ENCODE data around the gene SLC26A1.

Gene SLC26A1

GRCh38 chr4:1009542-1010394, 16.6 kb upstream of the SLC26A1 start:
- peaks cover 7% of the 10 kb centered on the region for H3K27me3 ChIP-seq (ENCODE audit: low read depth, low read length)
- H3K9me3 ChIP-seq (ENCODE audit: control insufficient read depth in 1 of 2, low read length in 2 of 2) = no peaks in the 10 kb centered on the region
- peaks cover 0 to 28% of the 10 kb centered on the region in 2 donors for H3K4me1 ChIP-seq (ENCODE audit: control insufficient read depth in 1 of 2, insufficient read depth in 2 of 2, low read length in 2 of 2)
- peak overlapping the region; percentile 55 to 75 for H3K4me3 ChIP-seq (ENCODE audit: low read depth in 1 of 2, low read length in 2 of 2)
- H3K27ac ChIP-seq (ENCODE audit: low read length) = no peak overlapping the region
- no peaks in the 10 kb centered on the region for H3K36me3 ChIP-seq (ENCODE audit: control insufficient read depth in 1 of 2, insufficient read depth in 2 of 2, low read length in 2 of 2)

DNA sequence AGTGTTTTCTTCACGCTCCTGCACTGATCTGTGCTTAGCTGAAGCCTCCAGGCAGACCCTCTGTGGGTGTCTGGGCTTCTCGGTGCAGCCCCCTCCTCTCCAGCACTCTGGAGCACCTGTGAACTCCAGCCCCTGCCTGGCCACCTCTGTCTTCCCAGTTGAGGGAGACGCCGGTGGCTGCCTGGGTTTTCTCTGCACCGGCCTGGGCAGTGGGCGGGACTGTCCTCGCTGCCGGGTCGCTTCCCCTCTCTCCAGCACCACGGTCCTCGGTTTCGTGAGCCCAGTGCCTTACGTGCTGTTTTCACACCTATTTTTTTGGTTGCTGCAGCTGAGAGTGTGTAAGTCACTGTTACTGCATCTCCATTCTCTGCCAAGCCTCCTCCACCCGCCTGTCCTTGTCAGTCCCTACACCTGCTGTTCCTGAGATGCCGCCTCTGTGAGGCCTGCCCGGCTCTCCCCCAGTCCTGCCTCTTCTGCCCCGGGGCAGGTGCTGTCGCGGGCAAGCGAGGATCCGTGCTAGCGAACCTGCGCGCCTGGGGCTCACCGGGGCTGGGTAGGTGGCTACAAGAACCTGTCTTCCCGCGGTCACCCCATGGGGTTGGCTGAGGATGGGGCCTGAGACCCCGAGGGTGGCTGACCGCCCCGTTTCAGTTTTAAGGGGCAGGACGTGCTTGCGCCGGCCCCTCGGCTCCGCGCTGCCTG, 15.8 kb upstream of the SLC26A1 start:
- H3K27ac ChIP-seq (ENCODE audit: low read length) = no peak overlapping the region
- H3K4me1 ChIP-seq (ENCODE audit: control insufficient read depth in 1 of 2, insufficient read depth in 2 of 2, low read length in 2 of 2) = peaks cover 0 to 28% of the 10 kb centered on the region in 2 donors
- H3K9me3 ChIP-seq (ENCODE audit: control insufficient read depth in 1 of 2, low read length in 2 of 2) = no peaks in the 10 kb centered on the region
- H3K36me3 ChIP-seq (ENCODE audit: control insufficient read depth in 1 of 2, insufficient read depth in 2 of 2, low read length in 2 of 2) = no peaks in the 10 kb centered on the region
- peak overlapping the region; percentile 55 to 68 for H3K4me3 ChIP-seq (ENCODE audit: low read depth in 1 of 2, low read length in 2 of 2)
- H3K27me3 ChIP-seq (ENCODE audit: low read depth, low read length) = peaks cover 9% of the 10 kb centered on the region

DNA sequence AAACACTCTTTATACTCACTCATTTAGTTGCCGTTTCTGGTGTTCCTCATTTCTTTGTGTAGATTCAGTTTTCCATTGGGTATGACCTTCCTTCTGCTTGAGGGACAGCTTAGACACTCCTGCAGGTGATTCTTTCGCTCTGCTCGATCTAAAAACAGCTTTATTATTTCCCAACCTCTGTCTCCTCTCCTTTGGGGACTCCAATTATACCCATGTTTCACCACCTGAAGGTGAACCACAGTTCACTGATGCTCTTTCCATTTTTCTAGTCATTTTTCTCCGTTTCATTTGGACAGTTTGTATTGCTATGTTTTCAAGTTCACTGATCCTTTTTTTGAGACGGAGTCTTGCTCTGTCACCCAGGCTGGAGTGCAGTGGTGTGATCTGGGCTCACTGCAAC, 13.7 kb upstream of the SLC26A1 start:
- Histone ChIP-seq H3K4me3 (ENCODE audit: low read depth in 1 of 2, low read length in 2 of 2) (no peak overlapping the region), H3K9me3 (ENCODE audit: control insufficient read depth in 1 of 2, low read length in 2 of 2) (no peaks in the 10 kb centered on the region), H3K27ac (ENCODE audit: low read length) (no peak overlapping the region), H3K36me3 (ENCODE audit: control insufficient read depth in 1 of 2, insufficient read depth in 2 of 2, low read length in 2 of 2) (no peaks in the 10 kb centered on the region), H3K27me3 (ENCODE audit: low read depth, low read length) (peaks cover 20% of the 10 kb centered on the region), H3K4me1 (ENCODE audit: control insufficient read depth in 1 of 2, insufficient read depth in 2 of 2, low read length in 2 of 2) (peaks cover 0 to 40% of the 10 kb centered on the region in 2 donors)

- H3K27me3 ChIP-seq (ENCODE audit: low read depth, low read length) = peaks cover 38% of the 10 kb centered on the region
- H3K4me1 ChIP-seq (ENCODE audit: control insufficient read depth in 1 of 2, insufficient read depth in 2 of 2, low read length in 2 of 2) = peaks cover 0 to 27% of the 10 kb centered on the region in 2 donors
- no peak overlapping the region for H3K27ac ChIP-seq (ENCODE audit: low read length)
- H3K9me3 ChIP-seq (ENCODE audit: control insufficient read depth in 1 of 2, low read length in 2 of 2) = no peaks in the 10 kb centered on the region
- H3K36me3 ChIP-seq (ENCODE audit: control insufficient read depth in 1 of 2, insufficient read depth in 2 of 2, low read length in 2 of 2) = no peaks in the 10 kb centered on the region
- no peak overlapping the region for H3K4me3 ChIP-seq (ENCODE audit: low read depth in 1 of 2, low read length in 2 of 2)
These were observed 11.6 kb upstream of the SLC26A1 start for GRCh38 chr4:1004557-1005485.

GRCh38 chr4:1004071-1004418, 10.8 kb upstream of the SLC26A1 start:
- Histone ChIP-seq H3K27me3 (ENCODE audit: low read depth, low read length) (peaks cover 38% of the 10 kb centered on the region), H3K36me3 (ENCODE audit: control insufficient read depth in 1 of 2, insufficient read depth in 2 of 2, low read length in 2 of 2) (no peaks in the 10 kb centered on the region), H3K9me3 (ENCODE audit: control insufficient read depth in 1 of 2, low read length in 2 of 2) (no peaks in the 10 kb centered on the region), H3K4me3 (ENCODE audit: low read depth in 1 of 2, low read length in 2 of 2) (no peak overlapping the region), H3K27ac (ENCODE audit: low read length) (no peak overlapping the region), H3K4me1 (ENCODE audit: control insufficient read depth in 1 of 2, insufficient read depth in 2 of 2, low read length in 2 of 2) (peaks cover 0 to 24% of the 10 kb centered on the region in 2 donors)

DNA sequence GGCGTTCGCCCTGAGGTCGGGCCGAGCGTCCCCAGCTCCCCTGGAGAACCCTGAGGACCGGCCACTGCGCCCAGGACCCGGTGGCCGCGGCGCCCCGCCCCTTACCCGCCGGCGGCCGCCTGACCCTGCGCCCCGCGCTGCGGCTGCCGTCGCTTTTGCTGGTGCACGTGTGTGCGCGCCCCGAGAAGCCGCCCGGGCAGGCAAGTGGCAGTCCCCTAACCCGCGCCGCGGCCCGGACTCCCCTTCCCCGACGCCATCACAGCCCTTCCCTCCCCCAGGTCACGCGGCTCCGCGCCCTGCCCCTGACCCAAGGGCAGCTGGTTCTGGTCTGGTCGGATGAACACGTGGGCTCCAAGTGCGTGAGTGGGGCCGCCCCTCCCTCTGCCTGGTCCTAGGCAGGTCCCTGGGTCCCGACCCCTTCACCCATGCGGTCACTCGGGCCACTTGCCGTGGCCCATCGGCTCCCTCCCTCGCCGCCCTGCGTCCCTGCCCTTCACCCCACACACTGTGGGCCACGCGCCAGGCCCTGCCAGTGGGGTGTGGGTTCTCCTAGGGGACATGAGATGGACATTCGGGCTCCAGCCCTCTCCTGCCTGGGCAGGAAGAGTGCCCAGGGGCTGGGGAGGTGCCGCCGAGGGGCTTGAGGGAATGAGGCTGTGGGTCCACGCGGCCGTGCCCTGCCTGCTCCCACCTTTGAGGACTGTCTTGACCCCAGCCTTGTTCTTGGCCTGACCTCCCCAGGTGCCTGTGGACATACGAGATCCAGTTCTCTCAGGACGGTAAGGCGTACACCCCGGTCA, 10.3 kb upstream of the SLC26A1 start:
- no peaks in the 10 kb centered on the region for H3K9me3 ChIP-seq (ENCODE audit: control insufficient read depth in 1 of 2, low read length in 2 of 2)
- H3K36me3 ChIP-seq (ENCODE audit: control insufficient read depth in 1 of 2, insufficient read depth in 2 of 2, low read length in 2 of 2) = no peaks in the 10 kb centered on the region
- H3K4me1 ChIP-seq (ENCODE audit: control insufficient read depth in 1 of 2, insufficient read depth in 2 of 2, low read length in 2 of 2) = peaks cover 0 to 20% of the 10 kb centered on the region in 2 donors
- H3K27me3 ChIP-seq (ENCODE audit: low read depth, low read length) = peaks cover 39% of the 10 kb centered on the region
- H3K4me3 ChIP-seq (ENCODE audit: low read depth in 1 of 2, low read length in 2 of 2) = no peak overlapping the region
- H3K27ac ChIP-seq (ENCODE audit: low read length) = no peak overlapping the region

DNA sequence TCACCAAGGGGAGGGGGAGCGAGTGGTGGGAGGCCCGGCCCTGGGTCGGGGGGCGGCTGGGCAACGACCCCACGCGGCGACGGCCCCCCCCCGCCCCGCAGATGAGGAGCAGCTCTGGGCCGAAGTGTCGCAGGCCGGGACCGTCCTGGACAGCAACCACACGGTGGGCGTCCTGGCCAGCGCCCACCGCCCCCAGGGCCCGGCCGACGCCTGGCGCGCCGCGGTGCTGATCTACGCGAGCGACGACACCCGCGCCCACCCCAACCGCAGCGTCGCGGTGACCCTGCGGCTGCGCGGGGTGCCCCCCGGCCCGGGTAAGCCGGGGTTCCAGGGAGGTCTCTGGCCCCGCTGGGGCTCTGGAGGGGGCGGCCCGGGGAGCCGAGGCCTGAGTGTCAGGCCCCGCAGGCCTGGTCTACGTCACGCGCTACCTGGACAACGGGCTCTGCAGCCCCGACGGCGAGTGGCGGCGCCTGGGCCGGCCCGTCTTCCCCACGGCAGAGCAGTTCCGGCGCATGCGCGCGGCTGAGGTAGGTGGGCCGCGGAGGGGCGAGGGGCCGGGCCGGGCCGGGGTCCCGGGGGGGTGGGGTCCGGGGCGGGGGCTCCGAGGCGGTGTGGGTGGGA, 9.5 kb upstream of the SLC26A1 start:
- Histone ChIP-seq H3K27me3 (ENCODE audit: low read depth, low read length) (peaks cover 46% of the 10 kb centered on the region), H3K36me3 (ENCODE audit: control insufficient read depth in 1 of 2, insufficient read depth in 2 of 2, low read length in 2 of 2) (no peaks in the 10 kb centered on the region), H3K9me3 (ENCODE audit: control insufficient read depth in 1 of 2, low read length in 2 of 2) (no peaks in the 10 kb centered on the region), H3K4me1 (ENCODE audit: control insufficient read depth in 1 of 2, insufficient read depth in 2 of 2, low read length in 2 of 2) (peaks cover 0 to 26% of the 10 kb centered on the region in 2 donors), H3K4me3 (ENCODE audit: low read depth in 1 of 2, low read length in 2 of 2) (peak overlapping the region in 1 of 2 donors; percentile 24), H3K27ac (ENCODE audit: low read length) (no peak overlapping the region)

DNA sequence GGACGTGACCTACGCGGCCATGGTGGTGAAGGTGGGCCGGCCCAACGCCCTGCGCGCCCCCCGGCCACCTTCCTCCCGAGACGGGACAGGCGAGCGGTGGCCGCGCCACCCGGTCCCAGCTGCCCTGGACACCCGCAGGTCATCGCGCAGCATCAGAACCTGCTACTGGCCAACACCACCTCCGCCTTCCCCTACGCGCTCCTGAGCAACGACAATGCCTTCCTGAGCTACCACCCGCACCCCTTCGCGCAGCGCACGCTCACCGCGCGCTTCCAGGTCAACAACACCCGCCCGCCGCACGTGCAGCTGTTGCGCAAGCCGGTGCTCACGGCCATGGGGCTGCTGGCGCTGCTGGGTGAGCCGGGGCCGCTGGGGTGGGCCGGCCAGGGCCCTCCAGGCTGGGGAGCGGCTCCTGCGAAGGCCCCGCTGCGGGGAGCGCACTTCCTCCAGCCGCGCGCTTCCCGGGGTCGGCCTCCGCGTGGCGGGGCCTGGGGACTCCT, 9.0 kb upstream of the SLC26A1 start:
- Histone ChIP-seq H3K9me3 (ENCODE audit: control insufficient read depth in 1 of 2, low read length in 2 of 2) (no peaks in the 10 kb centered on the region), H3K4me3 (ENCODE audit: low read depth in 1 of 2, low read length in 2 of 2) (peak overlapping the region in 1 of 2 donors; percentile 24), H3K27ac (ENCODE audit: low read length) (no peak overlapping the region), H3K4me1 (ENCODE audit: control insufficient read depth in 1 of 2, insufficient read depth in 2 of 2, low read length in 2 of 2) (peaks cover 0 to 30% of the 10 kb centered on the region in 2 donors), H3K27me3 (ENCODE audit: low read depth, low read length) (peaks cover 47% of the 10 kb centered on the region), H3K36me3 (ENCODE audit: control insufficient read depth in 1 of 2, insufficient read depth in 2 of 2, low read length in 2 of 2) (no peaks in the 10 kb centered on the region)

GRCh38 chr4:1001561-1002130, 8.4 kb upstream of the SLC26A1 start:
- Histone ChIP-seq H3K36me3 (ENCODE audit: control insufficient read depth in 1 of 2, insufficient read depth in 2 of 2, low read length in 2 of 2) (no peaks in the 10 kb centered on the region), H3K9me3 (ENCODE audit: control insufficient read depth in 1 of 2, low read length in 2 of 2) (no peaks in the 10 kb centered on the region), H3K4me1 (ENCODE audit: control insufficient read depth in 1 of 2, insufficient read depth in 2 of 2, low read length in 2 of 2) (peaks cover 0 to 30% of the 10 kb centered on the region in 2 donors), H3K27me3 (ENCODE audit: low read depth, low read length) (peaks cover 51% of the 10 kb centered on the region), H3K4me3 (ENCODE audit: low read depth in 1 of 2, low read length in 2 of 2) (no peak overlapping the region), H3K27ac (ENCODE audit: low read length) (no peak overlapping the region)

All from muscle layer of duodenum (tissue), 2 donors.